ENCODE results near the gene METTL1.
"Not testable (repeated sequence)": the region's sequence is repeated elsewhere in the genome, so short reads cannot be mapped to it uniquely, and the experiment has no call there.

METTL1 gene

GRCh38 chr12:57796996-57797395 is 25.1 kb upstream of the METTL1 start:
- no peak for DNase-seq

GRCh38 chr12:57795354-57795753 is 23.4 kb upstream of the METTL1 start:
- no peak for DNase-seq

GRCh38 chr12:57793920-57794319 is 22.0 kb upstream of the METTL1 start:
- DNase-seq, result no peak

- no peak for DNase-seq
These were observed 12.0 kb upstream of the METTL1 start for GRCh38 chr12:57783861-57784260.

- DNase-seq, result no peak
These were observed 11.5 kb upstream of the METTL1 start for GRCh38 chr12:57783466-57783801.

GRCh38 chr12:57782608-57783465 is 10.9 kb upstream of the METTL1 start, which contains the start of gene TSFM:
Gene TSFM (plus strand): TSS chr12:57782787. CDS start chr12:57782802, 15 bp downstream.
- DNase-seq, result peak; percentile 98

GRCh38 chr12:57782243-57782607 is 10.3 kb upstream of the METTL1 start:
- no peak for DNase-seq

GRCh38 chr12:57781801-57782200 is 9.9 kb upstream of the METTL1 start:
- DNase-seq, result no peak

GRCh38 chr12:57781244-57781643 is 9.3 kb upstream of the METTL1 start:
- DNase-seq, result peak; percentile 60

- DNase-seq, result no peak
These were observed 8.5 kb upstream of the METTL1 start for GRCh38 chr12:57780284-57780897.

GRCh38 chr12:57779736-57780135 is 7.8 kb upstream of the METTL1 start:
- no peak for DNase-seq

- no peak for DNase-seq
These were observed 6.0 kb upstream of the METTL1 start for GRCh38 chr12:57777911-57778310.

- no peak for DNase-seq
These were observed 5.5 kb upstream of the METTL1 start for GRCh38 chr12:57777367-57777766.

GRCh38 chr12:57776247-57776587 is 4.3 kb upstream of the METTL1 start:
- DNase-seq, result no peak

GRCh38 chr12:57775563-57776246 is 3.8 kb upstream of the METTL1 start:
- peak; percentile 51 for DNase-seq

- DNase-seq, result no peak
These were observed 3.1 kb upstream of the METTL1 start for GRCh38 chr12:57775044-57775443.

GRCh38 chr12:57774634-57775033 is 2.7 kb upstream of the METTL1 start:
- DNase-seq, result not testable (repeated sequence)

GRCh38 chr12:57772429-57773322 is 771 bp upstream of the METTL1 start, which contains the start of gene EEF1AKMT3:
Gene EEF1AKMT3 (plus strand): TSS chr12:57772614. CDS start chr12:57772725, 111 bp downstream.
- DNase-seq, result peak; percentile 78

GRCh38 chr12:57771236-57771872 is 551 bp downstream of the METTL1 start:
- DNase-seq, result peak; percentile 98

GRCh38 chr12:57770734-57771133 is 1.2 kb downstream of the METTL1 start:
- DNase-seq, result no peak

GRCh38 chr12:57769594-57769993 is 2.3 kb downstream of the METTL1 start:
- no peak for DNase-seq

GRCh38 chr12:57767876-57768275 is 4.0 kb downstream of the METTL1 start:
- no peak for DNase-seq
